ENCODE results near the gene SLC44A1. TPM values are rescaled to one million over a fixed set of nuclear protein-coding genes. Genes with fewer than 3 reads are reported as not detected.

The SLC44A1 gene
- total RNA-seq, 2 donors from 2014 or later: 10.7 to 19.5 TPM

GRCh38 chr9:105339849-105340248 is 95.4 kb downstream of the SLC44A1 start:
- no peak overlapping the region for H3K4me3 ChIP-seq
- no peak for DNase-seq (ENCODE audit: low spot score)
- H3K9me3 ChIP-seq: no peaks in the 10 kb centered on the region
- no peak overlapping the region for H3K27ac ChIP-seq
- H3K4me1 ChIP-seq: no peaks in the 10 kb centered on the region
- no peak for TF ChIP-seq CTCF (IDR thresholded peaks at IDR 0.05)
- H3K27me3 ChIP-seq: no peaks in the 10 kb centered on the region
- peaks cover 6% of the 10 kb centered on the region for H3K36me3 ChIP-seq

DNA sequence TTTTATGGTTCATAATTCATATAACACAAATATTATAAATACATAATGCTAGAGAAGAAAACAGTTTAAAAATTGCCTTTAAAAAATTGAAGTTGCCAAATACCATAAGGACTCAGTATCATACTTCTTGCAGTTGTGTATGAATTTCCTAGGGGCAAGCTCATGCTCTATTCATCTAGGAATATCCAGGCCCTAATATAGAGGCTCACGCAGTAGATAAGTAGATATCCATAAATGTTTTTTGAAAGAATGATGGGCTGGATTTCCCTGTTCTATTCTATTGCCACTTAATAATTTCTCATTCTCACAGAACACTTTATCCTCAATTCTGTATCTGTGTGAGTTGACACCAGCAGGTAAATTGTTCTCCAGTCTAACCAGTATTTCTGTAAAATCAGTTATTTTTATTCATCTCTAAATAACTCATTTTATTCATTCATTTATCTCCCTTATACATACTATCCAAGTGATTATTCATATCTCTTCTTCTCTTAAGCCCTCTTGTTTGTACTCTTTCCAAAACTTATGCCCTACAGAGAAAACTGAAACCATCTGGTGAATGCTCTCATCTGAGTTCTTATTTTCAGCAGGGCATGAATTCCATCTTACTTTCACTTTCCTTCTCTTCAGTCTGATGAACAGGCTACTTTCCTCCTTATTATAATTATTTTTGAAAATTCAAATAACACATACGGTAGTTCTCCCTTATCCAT is 97.1 kb downstream of the SLC44A1 start:
- no peaks in the 10 kb centered on the region for H3K27me3 ChIP-seq
- no peaks in the 10 kb centered on the region for H3K36me3 ChIP-seq
- no peak for TF ChIP-seq CTCF (IDR thresholded peaks at IDR 0.05)
- H3K9me3 ChIP-seq: no peaks in the 10 kb centered on the region
- peaks cover 0 to 6% of the 10 kb centered on the region in 2 donors for H3K4me1 ChIP-seq
- H3K27ac ChIP-seq: no peak overlapping the region
- DNase-seq (ENCODE audit: low spot score): no peak
- H3K4me3 ChIP-seq: no peak overlapping the region

GRCh38 chr9:105342147-105342505 is 97.7 kb downstream of the SLC44A1 start:
- Histone ChIP-seq H3K4me3 (no peak overlapping the region), H3K36me3 (no peaks in the 10 kb centered on the region), H3K27me3 (no peaks in the 10 kb centered on the region), H3K4me1 (peaks cover 0 to 8% of the 10 kb centered on the region in 2 donors), H3K27ac (no peak overlapping the region), H3K9me3 (no peaks in the 10 kb centered on the region)
- no peak for DNase-seq (ENCODE audit: low spot score)
- TF ChIP-seq CTCF (IDR thresholded peaks at IDR 0.05): no peak

- no peaks in the 10 kb centered on the region for H3K9me3 ChIP-seq
- H3K4me1 ChIP-seq: peaks cover 0 to 8% of the 10 kb centered on the region in 2 donors
- TF ChIP-seq CTCF (IDR thresholded peaks at IDR 0.05): no peak
- DNase-seq (ENCODE audit: low spot score): no peak
- no peaks in the 10 kb centered on the region for H3K27me3 ChIP-seq
- no peak overlapping the region for H3K27ac ChIP-seq
- H3K4me3 ChIP-seq: no peak overlapping the region
- H3K36me3 ChIP-seq: no peaks in the 10 kb centered on the region
Measured at GRCh38 chr9:105344283-105344682, 99.8 kb downstream of the SLC44A1 start.

- Histone ChIP-seq H3K27ac (no peak overlapping the region), H3K9me3 (no peaks in the 10 kb centered on the region), H3K36me3 (no peaks in the 10 kb centered on the region), H3K27me3 (no peaks in the 10 kb centered on the region), H3K4me3 (no peak overlapping the region), H3K4me1 (peaks cover 0 to 8% of the 10 kb centered on the region in 2 donors)
- DNase-seq (ENCODE audit: low spot score): no peak
- no peak for TF ChIP-seq CTCF (IDR thresholded peaks at IDR 0.05)
Measured at GRCh38 chr9:105345626-105346025, 101.2 kb downstream of the SLC44A1 start.

GRCh38 chr9:105346273-105346672 is 101.8 kb downstream of the SLC44A1 start:
- TF ChIP-seq CTCF (IDR thresholded peaks at IDR 0.05): no peak
- Histone ChIP-seq H3K4me3 (no peak overlapping the region), H3K4me1 (peaks cover 0 to 8% of the 10 kb centered on the region in 2 donors), H3K9me3 (no peaks in the 10 kb centered on the region), H3K36me3 (no peaks in the 10 kb centered on the region), H3K27me3 (no peaks in the 10 kb centered on the region), H3K27ac (no peak overlapping the region)
- DNase-seq (ENCODE audit: low spot score): no peak
